Mucosa of rectum (tissue), 2 donors: ENCODE data around the gene HAUS2.
A peak's percentile ranks its signal among the peaks of the same experiment; 100 is the strongest.
"Not testable (repeated sequence)": the region's sequence is repeated elsewhere in the genome, so short reads cannot be mapped to it uniquely, and the experiment has no call there.

Experiments used
- H3K27ac ChIP-seq, 2 donors: one replicate each; pipeline ENCODE4 v1.7.0; 2013; ENCODE audit warnings: inconsistent platforms in 2 of 2, low read depth in 2 of 2, low read length in 2 of 2
- H3K27me3 ChIP-seq, 2 donors: one replicate each; pipeline ENCODE4 v1.7.0; 2013; ENCODE audit warnings: low read length in 2 of 2; ENCODE audit not compliant: control insufficient read depth in 2 of 2, insufficient read depth in 2 of 2
- H3K36me3 ChIP-seq, 2 donors: one replicate each; pipeline ENCODE4 v1.7.0; 2013; ENCODE audit warnings: low read length in 2 of 2; ENCODE audit not compliant: control insufficient read depth in 2 of 2, insufficient read depth in 2 of 2
- H3K4me1 ChIP-seq, 2 donors: one replicate each; pipeline ENCODE4 v1.7.0; 2013; ENCODE audit warnings: low read length in 2 of 2, mild to moderate bottlenecking in 1 of 2; ENCODE audit not compliant: control insufficient read depth in 2 of 2, insufficient read depth in 2 of 2
- H3K4me3 ChIP-seq, 2 donors: one replicate each; pipeline ENCODE4 v1.7.0; 2013; ENCODE audit warnings: low read length in 2 of 2
- H3K9ac ChIP-seq, 2 donors: one replicate each; pipeline ENCODE4 v1.7.0; 2013; ENCODE audit warnings: low read length in 2 of 2, low read depth in 1 of 2, mild to moderate bottlenecking in 1 of 2
- H3K9me3 ChIP-seq, 2 donors: one replicate each; pipeline ENCODE4 v1.7.0; 2013; ENCODE audit warnings: low read length in 2 of 2; ENCODE audit not compliant: control insufficient read depth in 2 of 2
- donor health status: healthy.
- donor health status: Normal muscosa, but diverticular disease.

The HAUS2 gene

DNA sequence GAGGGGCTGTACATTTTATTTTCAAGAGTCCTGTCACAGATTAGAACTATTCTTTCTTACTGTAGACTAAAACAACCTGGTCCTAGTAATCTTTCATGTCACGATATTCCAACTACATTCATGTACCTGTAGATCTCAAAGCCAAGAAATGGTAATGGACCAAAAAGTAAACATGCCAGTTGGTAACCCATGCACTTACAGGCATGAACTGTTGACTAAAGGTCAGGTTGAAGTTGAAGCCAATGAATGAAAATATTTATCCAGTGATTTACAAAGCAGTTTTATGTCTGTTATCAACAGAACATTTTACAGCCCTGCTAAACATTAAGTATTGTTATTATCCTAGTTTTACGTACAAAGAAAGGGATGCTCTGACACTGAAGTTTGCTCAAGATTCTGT is 25.3 kb upstream of the HAUS2 start:
- H3K9ac ChIP-seq = no peak overlapping the region
- no peak overlapping the region for H3K27ac ChIP-seq
- H3K27me3 ChIP-seq = no peaks in the 10 kb centered on the region
- no peaks in the 10 kb centered on the region for H3K4me1 ChIP-seq
- no peaks in the 10 kb centered on the region for H3K9me3 ChIP-seq
- no peak overlapping the region for H3K4me3 ChIP-seq
- peaks cover 10 to 42% of the 10 kb centered on the region in 2 donors for H3K36me3 ChIP-seq

DNA sequence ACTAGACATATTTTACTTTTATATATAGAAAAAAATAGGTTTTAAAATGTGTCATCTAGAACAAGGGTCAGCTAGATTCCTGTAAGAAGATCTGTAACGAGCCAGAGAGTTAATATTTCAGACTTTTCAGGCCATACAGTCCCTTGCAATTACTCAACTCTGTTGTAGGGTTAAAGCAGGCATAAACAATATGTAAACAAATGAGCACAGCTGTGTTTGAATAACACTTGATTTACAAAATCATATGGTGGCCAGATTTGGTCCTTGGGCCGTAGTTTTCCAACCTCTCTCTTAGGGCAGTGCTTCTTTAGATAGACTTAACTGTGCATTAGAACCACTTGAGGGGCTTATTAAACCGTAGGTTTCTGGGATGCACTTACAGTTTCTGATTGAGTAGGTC is 19.7 kb upstream of the HAUS2 start:
- Histone ChIP-seq H3K9me3 (no peaks in the 10 kb centered on the region), H3K27ac (no peak overlapping the region), H3K9ac (no peak overlapping the region), H3K4me3 (no peak overlapping the region), H3K4me1 (no peaks in the 10 kb centered on the region), H3K36me3 (peaks cover 31 to 51% of the 10 kb centered on the region in 2 donors), H3K27me3 (no peaks in the 10 kb centered on the region)

GRCh38 chr15:42533246-42533645 is 15.4 kb upstream of the HAUS2 start:
- Histone ChIP-seq H3K4me1 (no peaks in the 10 kb centered on the region), H3K27me3 (no peaks in the 10 kb centered on the region), H3K9ac (no peak overlapping the region), H3K36me3 (peaks cover 34 to 46% of the 10 kb centered on the region in 2 donors), H3K4me3 (no peak overlapping the region), H3K27ac (no peak overlapping the region), H3K9me3 (no peaks in the 10 kb centered on the region)

DNA sequence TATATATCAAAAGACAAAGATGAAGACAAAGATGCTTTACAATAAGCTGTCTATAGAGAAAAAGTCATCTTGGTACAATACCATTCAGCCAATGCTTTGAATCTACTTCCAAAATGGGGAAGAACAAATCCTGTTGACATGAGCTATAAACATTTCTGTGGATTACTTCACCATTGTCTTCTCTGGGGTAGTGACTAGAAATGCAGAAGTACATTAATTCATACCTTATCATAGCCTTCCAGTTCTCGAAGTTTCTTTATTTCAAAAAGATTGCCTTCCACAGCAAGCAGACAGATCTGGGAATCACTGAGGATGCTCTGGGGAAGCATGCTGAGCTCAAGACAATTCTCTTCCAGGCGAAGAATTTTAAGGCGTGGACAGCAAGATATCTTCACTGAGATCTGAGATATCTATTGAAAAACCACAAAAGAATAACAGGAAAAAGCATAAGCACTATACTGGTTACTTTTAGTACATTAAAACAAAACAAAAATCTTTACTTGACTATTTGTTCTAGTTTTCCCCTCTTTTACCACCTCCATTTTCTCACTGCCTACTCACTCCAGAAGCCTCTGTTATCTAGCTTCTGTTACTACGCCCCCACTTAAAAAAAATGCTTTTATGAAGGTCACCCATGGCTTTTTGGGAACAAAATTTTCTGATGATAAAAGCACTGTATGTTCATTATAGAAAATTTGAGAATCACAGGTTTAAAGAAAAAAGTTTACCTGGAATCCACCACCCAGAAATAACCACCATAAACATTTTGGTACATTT is 3.6 kb upstream of the HAUS2 start:
- H3K27ac ChIP-seq = no peak overlapping the region
- peaks cover 12% of the 10 kb centered on the region in 2 donors for H3K4me1 ChIP-seq
- peaks cover 18 to 21% of the 10 kb centered on the region in 2 donors for H3K36me3 ChIP-seq
- no peak overlapping the region for H3K4me3 ChIP-seq
- no peaks in the 10 kb centered on the region for H3K27me3 ChIP-seq
- H3K9me3 ChIP-seq = no peaks in the 10 kb centered on the region
- no peak overlapping the region for H3K9ac ChIP-seq

DNA sequence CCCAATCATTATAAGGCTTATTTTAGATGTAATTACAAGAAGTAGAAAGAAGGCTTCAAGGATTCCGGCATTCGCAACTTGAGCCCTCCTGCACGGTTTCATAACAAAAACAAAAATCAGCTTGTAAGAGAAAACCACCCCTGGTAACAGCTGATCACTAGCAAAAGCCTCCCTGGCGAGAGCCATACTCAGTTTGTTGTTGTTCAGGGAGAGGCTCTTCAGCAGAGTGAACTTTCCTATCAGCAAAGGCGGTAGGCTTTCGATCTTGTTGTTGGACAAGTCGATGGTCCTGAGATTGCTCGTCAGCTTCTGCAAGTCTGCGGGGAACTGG is 755 bp upstream of the HAUS2 start:
- peak overlapping the region; percentile 92 to 99 for H3K9ac ChIP-seq
- H3K27me3 ChIP-seq = no peaks in the 10 kb centered on the region
- H3K4me1 ChIP-seq = peaks cover 12% of the 10 kb centered on the region in 2 donors
- no peaks in the 10 kb centered on the region for H3K9me3 ChIP-seq
- peak overlapping the region; percentile 91 to 99 for H3K4me3 ChIP-seq
- peak overlapping the region; percentile 90 to 92 for H3K27ac ChIP-seq
- H3K36me3 ChIP-seq = peaks cover 14 to 18% of the 10 kb centered on the region in 2 donors

DNA sequence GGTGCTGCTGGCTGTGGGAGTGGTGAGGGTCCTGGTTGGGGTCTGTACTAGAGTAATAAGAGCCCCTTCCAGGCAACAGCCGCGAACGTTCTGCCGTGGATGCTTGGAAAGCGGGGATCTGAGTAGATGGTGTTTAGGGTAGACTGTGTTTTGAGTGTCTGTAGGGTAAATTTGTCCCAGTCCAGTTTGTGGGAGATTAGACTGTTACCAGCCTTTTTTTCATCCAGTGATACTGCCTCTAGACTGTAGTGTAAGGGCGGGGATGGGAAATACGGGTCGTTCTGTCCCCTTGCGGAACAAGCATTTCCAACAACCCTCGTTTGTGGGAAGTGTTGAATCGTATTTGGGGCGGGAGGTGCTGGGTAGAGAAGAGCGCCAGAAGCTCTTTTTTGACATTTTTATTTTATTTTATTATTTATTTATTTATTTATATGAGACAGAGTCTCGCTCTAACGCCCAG is 424 bp downstream of the HAUS2 start:
- H3K36me3 ChIP-seq = peaks cover 10 to 11% of the 10 kb centered on the region in 2 donors
- peak overlapping the region; percentile 90 to 92 for H3K27ac ChIP-seq
- peak overlapping the region; percentile 92 to 99 for H3K9ac ChIP-seq
- H3K4me3 ChIP-seq = peak overlapping the region; percentile 91 to 99
- no peaks in the 10 kb centered on the region for H3K9me3 ChIP-seq
- no peaks in the 10 kb centered on the region for H3K27me3 ChIP-seq
- peaks cover 12% of the 10 kb centered on the region in 2 donors for H3K4me1 ChIP-seq

- peak overlapping the region in 1 of 2 donors; percentile 92 for H3K9ac ChIP-seq
- H3K4me1 ChIP-seq = peaks cover 12% of the 10 kb centered on the region in 2 donors
- H3K27ac ChIP-seq = no peak overlapping the region
- H3K9me3 ChIP-seq = no peaks in the 10 kb centered on the region
- H3K4me3 ChIP-seq = peak overlapping the region; percentile 91 to 99
- peaks cover 5% of the 10 kb centered on the region in 2 donors for H3K36me3 ChIP-seq
- H3K27me3 ChIP-seq = no peaks in the 10 kb centered on the region
Observed at GRCh38 chr15:42549741-42550392, 1.2 kb downstream of the HAUS2 start.

- H3K9me3 ChIP-seq = no peaks in the 10 kb centered on the region
- peaks cover 0 to 2% of the 10 kb centered on the region in 2 donors for H3K36me3 ChIP-seq
- H3K4me3 ChIP-seq = no peak overlapping the region
- no peak overlapping the region for H3K27ac ChIP-seq
- no peak overlapping the region for H3K9ac ChIP-seq
- H3K27me3 ChIP-seq = no peaks in the 10 kb centered on the region
- H3K4me1 ChIP-seq = peaks cover 0 to 4% of the 10 kb centered on the region in 2 donors
Observed at GRCh38 chr15:42553554-42553953, 4.9 kb downstream of the HAUS2 start.

GRCh38 chr15:42556550-42557207 is 8.0 kb downstream of the HAUS2 start:
- H3K9ac ChIP-seq, H3K9me3 ChIP-seq, H3K4me3 ChIP-seq, H3K4me1 ChIP-seq, H3K27ac ChIP-seq, H3K27me3 ChIP-seq: not testable (repeated sequence)
- peaks cover 8 to 20% of the 10 kb centered on the region in 2 donors for H3K36me3 ChIP-seq

DNA sequence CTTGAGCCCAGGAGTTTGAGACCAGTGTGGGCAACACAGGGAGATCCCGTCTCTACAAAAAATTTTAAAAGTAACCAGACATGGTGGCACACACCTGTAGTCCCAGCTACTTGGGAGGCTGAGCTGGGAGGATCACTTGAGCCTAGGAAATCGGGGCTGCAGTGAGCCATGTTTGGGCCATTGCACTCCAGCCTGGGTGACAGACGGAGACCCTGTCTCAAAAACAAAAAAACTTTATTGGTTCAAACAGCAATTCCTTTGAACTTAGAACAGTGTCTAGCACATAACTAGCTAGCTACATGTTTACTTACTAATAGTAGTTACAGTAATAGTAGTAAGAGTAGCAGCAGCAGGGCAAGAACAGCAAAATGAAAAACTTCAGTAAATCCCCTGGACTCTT is 10.1 kb downstream of the HAUS2 start:
- Histone ChIP-seq H3K9ac (no peak overlapping the region), H3K4me3 (no peak overlapping the region), H3K27ac (no peak overlapping the region), H3K4me1 (no peaks in the 10 kb centered on the region), H3K27me3 (no peaks in the 10 kb centered on the region), H3K36me3 (peaks cover 12 to 33% of the 10 kb centered on the region in 2 donors), H3K9me3 (no peaks in the 10 kb centered on the region)
